K562 (cell line): ENCODE data around the gene DHRS4L2. TPM values are rescaled to one million over a fixed set of nuclear protein-coding genes. Genes with fewer than 3 reads are reported as not detected.

Source experiments
- ATAC-seq: fragments of 200-7000 bp; cut with Tn5 transposase; 3 replicates; pipeline ENCODE4 v1.9.1; 2020; ENCODE audit warnings: moderate library complexity
- BruUV-seq: library from RNA; stranded (reverse); fragments of 400-500 nt; replicated peaks from 2 replicates; lab custom pipeline; 2021; lab: Mats Ljungman, UMichigan
- CTCF ChIA-PET: fragments of 300-600 bp; formaldehyde crosslinking; extraction: SDS; loops from one replicate; lab custom pipeline; 2021; ENCODE audit warnings: low intra/inter-chr PET ratio; lab: Yijun Ruan, JAX
- POLR2A ChIA-PET: fragments of 300-600, 350-650 bp; sonication (Branson Sonifier 250); formaldehyde crosslinking; extraction: SDS; loops from one replicate; lab custom pipeline; 2021; ENCODE audit warnings: antibody characterized with exemption, inconsistent platforms; lab: Yijun Ruan, JAX
- DNase-seq, 4 experiments: peaks; one replicate each; pipeline versions ENCODE4 v3.0.0 to v3.0.0-alpha.2; 2011 to 2018; ENCODE audit warnings: low spot score in 3 of 4, mixed read lengths in 3 of 4; ENCODE audit errors: extremely low read depth in 1 of 4
- FAIRE-seq: peaks from 2 replicates; lab custom pipeline; 2011; peaks lifted over from hg19 to GRCh38; lab: Jason Lieb, UNC
- H2AFZ ChIP-seq: 2 replicates; pipeline ENCODE4 v1.6.0; 2011; ENCODE audit warnings: low read depth, low read length, control low read depth, inconsistent platforms
- H3K27ac ChIP-seq: fragments of 200-600 bp; 3 replicates; pipeline ENCODE4 v1.8.0; 2011; ENCODE audit warnings: low read depth, mild to moderate bottlenecking, control low read depth, inconsistent platforms, low read length, moderate library complexity, mixed read lengths; ENCODE audit errors: extremely low read depth
- H3K27me3 ChIP-seq, 2 experiments: fragments of 300-600 bp in 1 of 2; 2 replicates in 1 of 2; 3 replicates in 1 of 2; pipeline versions ENCODE4 v1.6.0 to v1.8.0; 2011; ENCODE audit warnings: inconsistent platforms in 2 of 2, low read length in 2 of 2, mild to moderate bottlenecking in 1 of 2, mixed read lengths in 1 of 2, moderate library complexity in 1 of 2; ENCODE audit not compliant: control insufficient read depth in 2 of 2, insufficient read depth in 2 of 2
- H3K36me3 ChIP-seq: fragments of 300-600 bp; 3 replicates; pipeline ENCODE4 v1.8.0; 2011; ENCODE audit warnings: mild to moderate bottlenecking, low read length, inconsistent platforms; ENCODE audit not compliant: control insufficient read depth, insufficient read depth
- H3K4me1 ChIP-seq, 2 experiments: fragments of 200-600 bp in 1 of 2; replicated peaks in 1 of 2; 2 replicates in 1 of 2; 3 replicates in 1 of 2; pipeline versions ENCODE4 v1.5.1 to v1.8.0; 2011; ENCODE audit warnings: inconsistent platforms in 2 of 2, low read length in 2 of 2, mild to moderate bottlenecking in 1 of 2, mixed read lengths in 1 of 2, moderate library complexity in 1 of 2; ENCODE audit not compliant: control insufficient read depth in 2 of 2, insufficient read depth in 2 of 2
- H3K4me2 ChIP-seq: 2 replicates; pipeline ENCODE4 v1.6.1; 2011; ENCODE audit warnings: low read length, control low read depth, inconsistent platforms, mixed read lengths; ENCODE audit not compliant: insufficient read depth
- H3K4me3 ChIP-seq: fragments of 200-600 bp; sonication (generic), shearing (Covaris generic); 2 replicates; pipeline ENCODE4 v1.5.1; 2016; ENCODE audit warnings: control low read depth, inconsistent platforms
- H3K79me2 ChIP-seq: fragments of 200-600 bp; 3 replicates; pipeline ENCODE4 v1.8.0; 2011; ENCODE audit warnings: low read length, inconsistent platforms; ENCODE audit not compliant: control insufficient read depth, insufficient read depth
- H3K9ac ChIP-seq, 2 experiments: 2 replicates each; pipeline versions ENCODE4 v1.6.0 to v1.6.1; 2011; ENCODE audit warnings: low read depth in 2 of 2, low read length in 2 of 2, control low read depth in 1 of 2, inconsistent platforms in 1 of 2, mild to moderate bottlenecking in 1 of 2, mixed read lengths in 1 of 2; ENCODE audit not compliant: insufficient read depth in 1 of 2
- H3K9me1 ChIP-seq: one replicate; pipeline ENCODE4 v1.6.0; 2011; ENCODE audit warnings: inconsistent platforms, mild to moderate bottlenecking, low read length, moderate library complexity; ENCODE audit not compliant: control insufficient read depth, insufficient read depth
- H3K9me3 ChIP-seq: replicated peaks from 2 replicates; pipeline ENCODE4 v1.5.1; 2011; ENCODE audit warnings: low read depth, low read length, inconsistent platforms; ENCODE audit not compliant: control insufficient read depth, insufficient read depth
- H4K20me1 ChIP-seq: replicated peaks from 2 replicates; pipeline ENCODE4 v1.6.1; 2011; ENCODE audit warnings: low read length, inconsistent platforms, mixed read lengths; ENCODE audit not compliant: control insufficient read depth, insufficient read depth
- ARID3B ChIP-seq: fragments of 250-450 bp; sonication (Bioruptor Pico); IDR thresholded peaks from 2 replicates; pipeline ENCODE4 v1.4.0; 2020; ENCODE audit warnings: borderline replicate concordance
- BRD4 ChIP-seq: fragments of 200-600 bp; sonication (generic); IDR thresholded peaks from 2 replicates; pipeline ENCODE4 v1.6.1; 2017; ENCODE audit warnings: inconsistent platforms
- CLOCK ChIP-seq: fragments of 250-450 bp; sonication (Bioruptor Pico); IDR thresholded peaks from 2 replicates; pipeline ENCODE4 v1.4.0; 2020; ENCODE audit warnings: mild to moderate bottlenecking, moderate library complexity, borderline replicate concordance
- CTCFL ChIP-seq: IDR thresholded peaks from 2 replicates; pipeline ENCODE4 v1.6.1; 2011; ENCODE audit warnings: borderline replicate concordance, low read depth, mild to moderate bottlenecking, moderate library complexity, low read length; ENCODE audit not compliant: insufficient read depth, poor library complexity, severe bottlenecking
- DLX4 ChIP-seq: fragments of 250-450 bp; sonication (Bioruptor Pico); IDR thresholded peaks from 2 replicates; pipeline ENCODE4 v1.6.1; 2021; ENCODE audit warnings: mild to moderate bottlenecking
- FOXP4 ChIP-seq: sonication (generic); formaldehyde crosslinking; IDR thresholded peaks from 2 replicates; pipeline ENCODE4 v1.8.0; 2022; ENCODE audit warnings: mild to moderate bottlenecking, missing genetic modification reagents, borderline replicate concordance
- LARP7 ChIP-seq: fragments of 450-650 bp; IDR thresholded peaks from 2 replicates; pipeline ENCODE4 v1.6.1; 2016
- MYBL2 ChIP-seq, 2 experiments: fragments of 450-650 bp in 1 of 2; sonication (generic) in 1 of 2; formaldehyde crosslinking in 1 of 2; IDR thresholded peaks; 2 replicates each; pipeline versions ENCODE4 v1.6.1 to v1.8.1; 2017 to 2022; ENCODE audit warnings: borderline replicate concordance in 1 of 2, inconsistent platforms in 1 of 2, low read depth in 1 of 2, mild to moderate bottlenecking in 1 of 2, missing genetic modification reagents in 1 of 2, moderate library complexity in 1 of 2
- NFE2L1 ChIP-seq: fragments of 450-650 bp; IDR thresholded peaks from 2 replicates; pipeline ENCODE4 v1.6.1; 2016; ENCODE audit warnings: missing genetic modification characterization, low read depth, mild to moderate bottlenecking, missing compliant biosample characterization, moderate library complexity, borderline replicate concordance
- ZNF24 ChIP-seq: fragments of 450-650 bp; IDR thresholded peaks from 2 replicates; pipeline ENCODE4 v1.6.1; 2016
- ZNF76 ChIP-seq: fragments of 250-450 bp; sonication (Bioruptor Pico); IDR thresholded peaks from 2 replicates; pipeline ENCODE4 v1.4.0; 2020; ENCODE audit warnings: mild to moderate bottlenecking, moderate library complexity, borderline replicate concordance
- WGBS: fragments of 100-300 bp; shearing (Covaris generic); methylation state at CpG from one replicate; pipeline ENCODE4 v1.1.6; 2016; ENCODE audit warnings: low coverage, mixed read lengths; ENCODE audit not compliant: insufficient coverage; ENCODE audit errors: missing lambda C conversion rate; 5-methylcytosine and 5-hydroxymethylcytosine counted together
- in situ Hi-C: fragments of 300-500 bp; cut with MboI; formaldehyde crosslinking; loops from 4 replicates; pipeline ENCODE4 v1.15.0; 2018; ENCODE audit warnings: inconsistent platforms, mixed read lengths
- intact Hi-C: fragments of 100-400 bp; cut with micrococcal nuclease; formaldehyde crosslinking; loops from 2 replicates; pipeline ENCODE4 v1.14.2; 2022
- polyA plus RNA-seq, 8 experiments: library from polyadenylated mRNA; depleted of rRNA in 4 of 8; stranded (reverse) in 5 of 8; unstranded in 3 of 8; fragments of >200 nt; fragmentation: Nextera tagmentation in 2 of 8; fragmentation: Illumina TruSeq in 1 of 8; extraction: Ambion mirVana in 2 of 8; extraction: Trizol in 1 of 8; gene quantifications; 2 replicates each; pipeline versions ENCODE4 v1.2.1 to v1.2.3, GENCODE V29; 2011 to 2014; ENCODE audit warnings: inconsistent platforms in 1 of 8, missing spikeins in 1 of 8
- total RNA-seq, 7 experiments: library from RNA; depleted of rRNA in 6 of 7; stranded (reverse); fragments of >200 nt in 6 of 7; fragmentation: Illumina TruSeq in 2 of 7; extraction: Trizol in 2 of 7; gene quantifications; 2 replicates each; pipeline versions ENCODE4 v1.2.1 to v1.2.3, GENCODE V29; 2011 to 2021; ENCODE audit warnings: low replicate concordance in 1 of 7

The DHRS4L2 gene
- total and polyA plus RNA-seq, 9 of the 15 experiments (the other 6 are each of a cell fraction or from before 2014, with no cell fraction given): 2.3 to 13.7 (median 8.1) TPM

- intact Hi-C loops (no loop called here), in situ Hi-C loops (no loop called here)
- Histone ChIP-seq H4K20me1 (no peaks in the 10 kb centered on the region), H3K27me3 (no peaks in the 10 kb centered on the region), H3K4me3 (no peak overlapping the region), H3K9me3 (no peaks in the 10 kb centered on the region), H3K36me3 (no peaks in the 10 kb centered on the region), H3K9ac (no peak overlapping the region), H2AFZ (no peak overlapping the region), H3K4me2 (no peak overlapping the region), H3K27ac (no peak overlapping the region), H3K4me1 (no peaks in the 10 kb centered on the region), H3K9me1 (no peaks in the 10 kb centered on the region), H3K79me2 (no peaks in the 10 kb centered on the region)
- ChIA-PET CTCF (no interaction called here), POLR2A (no interaction called here)
- FAIRE-seq (no peak), DNase-seq (no peak), ATAC-seq (no peak)
- WGBS: no CpG with 5 or more reads among the region's 4 CpGs
- BruUV-seq: no TSS peak
- TF ChIP-seq NFE2L1 (tag) (no peak), ZNF76 (CRISPR knock-in tag) (no peak), FOXP4 (CRISPR knock-in tag) (no peak), CTCFL (no peak), ARID3B (CRISPR knock-in tag) (no peak), BRD4 (no peak), LARP7 (no peak), ZNF24 (no peak), DLX4 (CRISPR knock-in tag) (no peak), CLOCK (CRISPR knock-in tag) (no peak), MYBL2 (IDR thresholded peaks at IDR 0.05; ENCODE audit: low read depth) (no peak), MYBL2 (CRISPR knock-in tag; IDR thresholded peaks at IDR 0.05; ENCODE audit: borderline replicate concordance) (no peak)
These were observed 3.7 kb upstream of the DHRS4L2 start for GRCh38 chr14:23984891-23985602.
